Measurements from ENCODE around the gene CALCOCO1.

DNA sequence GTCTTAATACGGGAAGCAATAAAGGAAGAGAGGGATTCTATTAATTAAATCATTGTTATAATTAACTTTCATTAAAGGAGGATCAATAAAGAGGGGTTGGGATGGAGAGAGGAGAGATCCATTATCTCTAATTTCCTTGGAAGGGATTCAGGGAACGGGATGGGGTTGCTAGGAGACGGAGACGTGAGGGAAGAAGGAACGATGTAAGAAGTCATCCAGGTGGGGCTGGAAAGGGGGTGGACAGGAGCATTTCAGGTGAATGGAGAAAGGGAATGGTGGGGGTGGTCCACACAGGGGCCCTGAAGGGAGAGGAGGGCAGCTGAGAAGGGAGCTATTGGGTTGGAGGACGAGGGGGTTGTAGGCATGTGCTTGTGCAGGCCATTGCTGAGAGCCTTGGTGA, 17.2 kb downstream of the CALCOCO1 start:
- TF ChIP-seq, protein P1, sequence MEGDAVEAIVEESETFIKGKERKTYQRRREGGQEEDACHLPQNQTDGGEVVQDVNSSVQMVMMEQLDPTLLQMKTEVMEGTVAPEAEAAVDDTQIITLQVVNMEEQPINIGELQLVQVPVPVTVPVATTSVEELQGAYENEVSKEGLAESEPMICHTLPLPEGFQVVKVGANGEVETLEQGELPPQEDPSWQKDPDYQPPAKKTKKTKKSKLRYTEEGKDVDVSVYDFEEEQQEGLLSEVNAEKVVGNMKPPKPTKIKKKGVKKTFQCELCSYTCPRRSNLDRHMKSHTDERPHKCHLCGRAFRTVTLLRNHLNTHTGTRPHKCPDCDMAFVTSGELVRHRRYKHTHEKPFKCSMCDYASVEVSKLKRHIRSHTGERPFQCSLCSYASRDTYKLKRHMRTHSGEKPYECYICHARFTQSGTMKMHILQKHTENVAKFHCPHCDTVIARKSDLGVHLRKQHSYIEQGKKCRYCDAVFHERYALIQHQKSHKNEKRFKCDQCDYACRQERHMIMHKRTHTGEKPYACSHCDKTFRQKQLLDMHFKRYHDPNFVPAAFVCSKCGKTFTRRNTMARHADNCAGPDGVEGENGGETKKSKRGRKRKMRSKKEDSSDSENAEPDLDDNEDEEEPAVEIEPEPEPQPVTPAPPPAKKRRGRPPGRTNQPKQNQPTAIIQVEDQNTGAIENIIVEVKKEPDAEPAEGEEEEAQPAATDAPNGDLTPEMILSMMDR (IDR thresholded peaks at IDR 0.05) = no peak
- no peak for TF ChIP-seq POLR2A (IDR thresholded peaks at IDR 0.05)
